HepG2 (cell line): ENCODE data around the gene SKIDA1. TPM values are rescaled to one million over a fixed set of nuclear protein-coding genes. Genes with fewer than 3 reads are reported as not detected.

Experiments used
- ARID2 ChIP-seq: sonication (generic); formaldehyde crosslinking; IDR thresholded peaks from 2 replicates; pipeline ENCODE4 v1.8.1; 2022; ENCODE audit warnings: mild to moderate bottlenecking, missing genetic modification reagents, borderline replicate concordance
- CEBPG ChIP-seq: IDR thresholded peaks from 2 replicates; pipeline ENCODE4 v1.6.1; 2016
- FOXK2 ChIP-seq: fragments of 450-650 bp; IDR thresholded peaks from 2 replicates; pipeline ENCODE4 v1.6.1; 2016
- GFI1 ChIP-seq: sonication (generic); formaldehyde crosslinking; IDR thresholded peaks from 2 replicates; pipeline ENCODE4 v1.5.0; 2020; ENCODE audit warnings: missing genetic modification reagents, mild to moderate bottlenecking, borderline replicate concordance
- HIVEP1 ChIP-seq: sonication (generic); formaldehyde crosslinking; IDR thresholded peaks from 2 replicates; pipeline ENCODE4 v1.4.0; 2020; ENCODE audit warnings: mild to moderate bottlenecking, missing genetic modification reagents
- HOXD1 ChIP-seq: sonication (generic); formaldehyde crosslinking; IDR thresholded peaks from 2 replicates; pipeline ENCODE4 v1.5.0; 2020; ENCODE audit warnings: missing genetic modification reagents
- KAT7 ChIP-seq: IDR thresholded peaks from 2 replicates; pipeline ENCODE4 v1.6.1; 2018; ENCODE audit warnings: borderline replicate concordance, missing compliant biosample characterization
- PAX8 ChIP-seq: sonication (generic); formaldehyde crosslinking; IDR thresholded peaks from 2 replicates; pipeline ENCODE4 v1.8.0; 2022; ENCODE audit warnings: mild to moderate bottlenecking, missing genetic modification reagents, borderline replicate concordance
- SNAI1 ChIP-seq: sonication (generic); formaldehyde crosslinking; IDR thresholded peaks from 2 replicates; pipeline ENCODE4 v1.5.0; 2020; ENCODE audit warnings: mild to moderate bottlenecking, missing genetic modification reagents, borderline replicate concordance
- ZNF17 ChIP-seq: sonication (generic); formaldehyde crosslinking; IDR thresholded peaks from 2 replicates; pipeline ENCODE4 v1.5.0; 2020; ENCODE audit warnings: mild to moderate bottlenecking, missing genetic modification reagents
- ZNF251 ChIP-seq: sonication (generic); formaldehyde crosslinking; IDR thresholded peaks from 2 replicates; pipeline ENCODE4 v1.9.0; 2021; ENCODE audit warnings: mild to moderate bottlenecking, missing genetic modification reagents
- ZNF317 ChIP-seq: sonication (generic); formaldehyde crosslinking; IDR thresholded peaks from 2 replicates; pipeline ENCODE4 v1.5.0; 2020; ENCODE audit warnings: mild to moderate bottlenecking, missing genetic modification reagents
- ZNF558 ChIP-seq: sonication (generic); formaldehyde crosslinking; IDR thresholded peaks from 2 replicates; pipeline ENCODE4 v1.9.0; 2022; ENCODE audit warnings: mild to moderate bottlenecking, missing genetic modification reagents, borderline replicate concordance
- ZNF605 ChIP-seq: sonication (generic); formaldehyde crosslinking; IDR thresholded peaks from 2 replicates; pipeline ENCODE4 v1.8.0; 2022; ENCODE audit warnings: mild to moderate bottlenecking, missing genetic modification reagents
- polyA plus RNA-seq, 8 experiments: library from polyadenylated mRNA; depleted of rRNA in 3 of 8; stranded (reverse) in 7 of 8; unstranded in 1 of 8; fragments of >200 nt; fragmentation: Illumina TruSeq in 4 of 8; extraction: Trizol in 4 of 8; gene quantifications; 2 replicates each; pipeline versions ENCODE4 v1.2.1 to v1.2.3, GENCODE V29; 2011 to 2016; ENCODE audit warnings: low read depth in 4 of 8, missing spikeins in 1 of 8, mixed read lengths in 1 of 8; ENCODE audit not compliant: insufficient read depth in 1 of 8
- total RNA-seq, 5 experiments: library from RNA; depleted of rRNA; stranded (reverse); fragments of >200 nt; fragmentation: Illumina TruSeq; extraction: Trizol; gene quantifications; 2 replicates each; pipeline ENCODE4 v1.2.3, GENCODE V29; 2016; ENCODE audit warnings: low read depth in 1 of 5
- TF ChIP-seq, protein P1 (sequence below): sonication (generic); formaldehyde crosslinking; IDR thresholded peaks from 2 replicates; pipeline ENCODE4 v1.5.0; 2020; ENCODE audit warnings: mild to moderate bottlenecking, missing genetic modification reagents, borderline replicate concordance
- TF ChIP-seq, protein P2 (sequence below): sonication (generic); formaldehyde crosslinking; IDR thresholded peaks from 2 replicates; pipeline ENCODE4 v1.8.1; 2023; ENCODE audit warnings: missing genetic modification reagents, mild to moderate bottlenecking, borderline replicate concordance
- TF ChIP-seq, protein P3 (sequence below): sonication (generic); formaldehyde crosslinking; IDR thresholded peaks from 2 replicates; pipeline ENCODE4 v1.8.1; 2022; ENCODE audit warnings: low read depth, mild to moderate bottlenecking, missing genetic modification reagents
- TF ChIP-seq, protein P4 (sequence below): sonication (generic); formaldehyde crosslinking; IDR thresholded peaks from 2 replicates; pipeline ENCODE4 v1.5.1; 2020; ENCODE audit warnings: mild to moderate bottlenecking, moderate library complexity, missing genetic modification reagents
- TF ChIP-seq, protein P5 (sequence below): sonication (generic); formaldehyde crosslinking; IDR thresholded peaks from 2 replicates; pipeline ENCODE4 v1.9.0; 2021; ENCODE audit warnings: missing genetic modification reagents, mild to moderate bottlenecking, borderline replicate concordance
- TF ChIP-seq, protein P6 (sequence below): sonication (generic); formaldehyde crosslinking; IDR thresholded peaks from 2 replicates; pipeline ENCODE4 v1.8.1; 2023; ENCODE audit warnings: mild to moderate bottlenecking, inconsistent platforms, moderate library complexity, missing genetic modification reagents, borderline replicate concordance

The SKIDA1 gene
- total and polyA plus RNA-seq, 2 of the 13 experiments (the other 11 are each of a cell fraction or from before 2014, with no cell fraction given): 0.73 to 1.5 TPM

DNA sequence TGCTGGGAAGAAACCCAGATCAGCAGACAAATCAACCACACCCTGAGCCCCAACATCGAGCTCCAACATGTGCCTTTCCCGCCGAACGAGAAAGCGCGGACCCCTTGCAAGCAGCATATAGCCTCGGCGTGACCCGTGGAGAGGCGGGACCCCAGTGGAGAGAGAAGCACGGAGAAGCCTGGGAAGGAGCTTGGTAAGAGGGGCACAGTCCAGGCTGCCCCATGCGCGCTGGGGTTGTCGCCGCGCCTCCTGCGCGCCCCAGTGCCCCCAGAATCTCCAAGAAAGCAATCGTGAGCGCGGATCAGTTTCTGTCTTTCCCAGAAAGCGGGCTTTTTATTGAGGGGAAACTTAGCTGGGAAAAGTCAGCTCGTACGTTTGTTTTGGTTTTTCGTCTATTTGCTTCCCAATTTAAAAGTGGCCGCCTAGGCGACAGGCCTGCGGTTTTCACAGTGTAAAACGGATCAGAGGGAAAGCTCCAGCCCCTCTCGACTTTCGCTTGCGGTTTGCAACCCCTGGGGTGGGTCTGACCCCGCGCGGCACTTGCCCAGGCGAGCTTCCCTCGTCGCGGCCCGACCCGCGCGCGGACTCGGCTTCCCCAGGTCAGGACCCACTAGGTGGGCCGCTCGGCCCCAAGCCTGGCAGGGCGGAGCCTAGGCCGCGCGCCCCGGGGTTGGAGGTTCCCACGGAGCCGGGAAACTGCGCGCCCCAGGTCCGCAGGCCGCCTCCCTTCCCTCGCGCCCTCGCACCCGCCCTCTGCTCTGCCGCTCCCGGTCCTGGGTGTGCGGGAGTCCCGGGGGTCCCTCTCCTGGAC, 31.1 kb downstream of the SKIDA1 start (continued):
- TF ChIP-seq, protein P1, sequence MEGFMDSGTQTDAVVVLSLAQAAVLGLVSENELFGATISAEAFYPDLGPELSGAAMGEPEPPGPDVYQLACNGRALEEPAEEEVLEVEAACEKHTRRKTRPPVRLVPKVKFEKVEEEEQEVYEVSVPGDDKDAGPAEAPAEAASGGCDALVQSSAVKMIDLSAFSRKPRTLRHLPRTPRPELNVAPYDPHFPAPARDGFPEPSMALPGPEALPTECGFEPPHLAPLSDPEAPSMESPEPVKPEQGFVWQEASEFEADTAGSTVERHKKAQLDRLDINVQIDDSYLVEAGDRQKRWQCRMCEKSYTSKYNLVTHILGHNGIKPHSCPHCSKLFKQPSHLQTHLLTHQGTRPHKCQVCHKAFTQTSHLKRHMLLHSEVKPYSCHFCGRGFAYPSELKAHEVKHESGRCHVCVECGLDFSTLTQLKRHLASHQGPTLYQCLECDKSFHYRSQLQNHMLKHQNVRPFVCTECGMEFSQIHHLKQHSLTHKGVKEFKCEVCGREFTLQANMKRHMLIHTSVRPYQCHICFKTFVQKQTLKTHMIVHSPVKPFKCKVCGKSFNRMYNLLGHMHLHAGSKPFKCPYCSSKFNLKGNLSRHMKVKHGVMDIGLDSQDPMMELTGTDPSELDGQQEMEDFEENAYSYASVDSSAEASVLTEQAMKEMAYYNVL: no peak
- TF ChIP-seq, protein P2, sequence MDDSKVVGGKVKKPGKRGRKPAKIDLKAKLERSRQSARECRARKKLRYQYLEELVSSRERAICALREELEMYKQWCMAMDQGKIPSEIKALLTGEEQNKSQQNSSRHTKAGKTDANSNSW (CRISPR knock-in tag): no peak; the same call in 1 of the 2 replicates
- TF ChIP-seq, protein P3, sequence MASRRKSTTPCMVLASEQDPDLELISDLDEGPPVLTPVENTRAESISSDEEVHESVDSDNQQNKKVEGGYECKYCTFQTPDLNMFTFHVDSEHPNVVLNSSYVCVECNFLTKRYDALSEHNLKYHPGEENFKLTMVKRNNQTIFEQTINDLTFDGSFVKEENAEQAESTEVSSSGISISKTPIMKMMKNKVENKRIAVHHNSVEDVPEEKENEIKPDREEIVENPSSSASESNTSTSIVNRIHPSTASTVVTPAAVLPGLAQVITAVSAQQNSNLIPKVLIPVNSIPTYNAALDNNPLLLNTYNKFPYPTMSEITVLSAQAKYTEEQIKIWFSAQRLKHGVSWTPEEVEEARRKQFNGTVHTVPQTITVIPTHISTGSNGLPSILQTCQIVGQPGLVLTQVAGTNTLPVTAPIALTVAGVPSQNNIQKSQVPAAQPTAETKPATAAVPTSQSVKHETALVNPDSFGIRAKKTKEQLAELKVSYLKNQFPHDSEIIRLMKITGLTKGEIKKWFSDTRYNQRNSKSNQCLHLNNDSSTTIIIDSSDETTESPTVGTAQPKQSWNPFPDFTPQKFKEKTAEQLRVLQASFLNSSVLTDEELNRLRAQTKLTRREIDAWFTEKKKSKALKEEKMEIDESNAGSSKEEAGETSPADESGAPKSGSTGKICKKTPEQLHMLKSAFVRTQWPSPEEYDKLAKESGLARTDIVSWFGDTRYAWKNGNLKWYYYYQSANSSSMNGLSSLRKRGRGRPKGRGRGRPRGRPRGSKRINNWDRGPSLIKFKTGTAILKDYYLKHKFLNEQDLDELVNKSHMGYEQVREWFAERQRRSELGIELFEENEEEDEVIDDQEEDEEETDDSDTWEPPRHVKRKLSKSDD: no peak
- TF ChIP-seq, protein P4, sequence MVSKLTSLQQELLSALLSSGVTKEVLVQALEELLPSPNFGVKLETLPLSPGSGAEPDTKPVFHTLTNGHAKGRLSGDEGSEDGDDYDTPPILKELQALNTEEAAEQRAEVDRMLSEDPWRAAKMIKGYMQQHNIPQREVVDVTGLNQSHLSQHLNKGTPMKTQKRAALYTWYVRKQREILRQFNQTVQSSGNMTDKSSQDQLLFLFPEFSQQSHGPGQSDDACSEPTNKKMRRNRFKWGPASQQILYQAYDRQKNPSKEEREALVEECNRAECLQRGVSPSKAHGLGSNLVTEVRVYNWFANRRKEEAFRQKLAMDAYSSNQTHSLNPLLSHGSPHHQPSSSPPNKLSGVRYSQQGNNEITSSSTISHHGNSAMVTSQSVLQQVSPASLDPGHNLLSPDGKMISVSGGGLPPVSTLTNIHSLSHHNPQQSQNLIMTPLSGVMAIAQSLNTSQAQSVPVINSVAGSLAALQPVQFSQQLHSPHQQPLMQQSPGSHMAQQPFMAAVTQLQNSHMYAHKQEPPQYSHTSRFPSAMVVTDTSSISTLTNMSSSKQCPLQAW (CRISPR knock-in tag): peak; percentile 45
- TF ChIP-seq ZNF251 (CRISPR knock-in tag) (no peak), ZNF558 (CRISPR knock-in tag) (no peak), HOXD1 (peak; percentile 76; the same call in 1 of the 2 replicates), ZNF605 (CRISPR knock-in tag) (no peak), GFI1 (CRISPR knock-in tag) (peak; percentile 32; the same call in 1 of the 2 replicates), SNAI1 (CRISPR knock-in tag) (no peak), CEBPG (CRISPR knock-in tag) (peak; percentile 33; the same call in 1 of the 2 replicates), PAX8 (no peak), HIVEP1 (no peak; the same call in 1 of the 2 replicates), ZNF317 (CRISPR knock-in tag) (no peak), ARID2 (peak; percentile 77), ZNF17 (no peak), FOXK2 (no peak), KAT7 (CRISPR knock-in tag) (peak; percentile 66; the same call in 1 of the 2 replicates)
- TF ChIP-seq, protein P5, sequence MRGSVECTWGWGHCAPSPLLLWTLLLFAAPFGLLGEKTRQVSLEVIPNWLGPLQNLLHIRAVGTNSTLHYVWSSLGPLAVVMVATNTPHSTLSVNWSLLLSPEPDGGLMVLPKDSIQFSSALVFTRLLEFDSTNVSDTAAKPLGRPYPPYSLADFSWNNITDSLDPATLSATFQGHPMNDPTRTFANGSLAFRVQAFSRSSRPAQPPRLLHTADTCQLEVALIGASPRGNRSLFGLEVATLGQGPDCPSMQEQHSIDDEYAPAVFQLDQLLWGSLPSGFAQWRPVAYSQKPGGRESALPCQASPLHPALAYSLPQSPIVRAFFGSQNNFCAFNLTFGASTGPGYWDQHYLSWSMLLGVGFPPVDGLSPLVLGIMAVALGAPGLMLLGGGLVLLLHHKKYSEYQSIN: no peak
- TF ChIP-seq, protein P6, sequence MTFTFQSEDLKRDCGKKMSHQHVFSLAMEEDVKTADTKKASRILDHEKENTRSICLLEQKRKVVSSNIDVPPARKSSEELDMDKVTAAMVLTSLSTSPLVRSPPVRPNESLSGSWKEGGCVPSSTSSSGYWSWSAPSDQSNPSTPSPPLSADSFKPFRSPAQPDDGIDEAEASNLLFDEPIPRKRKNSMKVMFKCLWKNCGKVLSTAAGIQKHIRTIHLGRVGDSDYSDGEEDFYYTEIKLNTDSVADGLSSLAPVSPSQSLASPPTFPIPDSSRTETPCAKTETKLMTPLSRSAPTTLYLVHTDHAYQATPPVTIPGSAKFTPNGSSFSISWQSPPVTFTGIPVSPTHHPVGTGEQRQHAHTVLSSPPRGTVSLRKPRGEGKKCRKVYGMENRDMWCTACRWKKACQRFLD: no peak
